ENCODE data around the gene NRL.

- TF ChIP-seq CTCF (conservative IDR thresholded peaks at IDR 0.05; ENCODE audit: low read length) (no peak), EZH2phosphoT487 (IDR thresholded peaks at IDR 0.05; ENCODE audit: borderline replicate concordance, low read depth, low read length) (no peak)
Observed at GRCh38 chr14:24100197-24100981, 14.4 kb downstream of the NRL start.
